CD4-positive, alpha-beta T cell treated with Interleukin-2 at 100 ng/mL for 4 hours (primary cell): ENCODE measurements around the gene MYH8.
A peak's percentile ranks its signal among the peaks of the same experiment; 100 is the strongest.

ENCODE experiments used
- DNase-seq: peaks from one replicate; pipeline ENCODE4 v3.0.0-alpha.2; 2020; ENCODE audit warnings: low spot score

Gene MYH8

GRCh38 chr17:10380631-10381408, 40.9 kb downstream of the MYH8 start:
- no peak for DNase-seq

GRCh38 chr17:10372906-10373305, 48.8 kb downstream of the MYH8 start, which contains the start of gene MYH13:
Gene MYH13 (minus strand): TSS chr17:10373006. CDS start chr17:10364530, 8,476 bp downstream.
- no peak for DNase-seq

GRCh38 chr17:10370016-10370608, 51.6 kb downstream of the MYH8 start:
- no peak for DNase-seq

GRCh38 chr17:10369239-10369638, 52.5 kb downstream of the MYH8 start:
- DNase-seq: no peak

GRCh38 chr17:10368561-10368960, 53.2 kb downstream of the MYH8 start:
- DNase-seq: no peak

- DNase-seq: no peak
Observed at GRCh38 chr17:10360578-10360977, 61.2 kb downstream of the MYH8 start.

- peak; percentile 4 for DNase-seq
Observed at GRCh38 chr17:10357768-10358167, 64.0 kb downstream of the MYH8 start.

GRCh38 chr17:10354651-10355050, 67.1 kb downstream of the MYH8 start:
- no peak for DNase-seq

GRCh38 chr17:10352893-10353292, 68.9 kb downstream of the MYH8 start:
- no peak for DNase-seq

- DNase-seq: no peak
Observed at GRCh38 chr17:10349403-10349802, 72.3 kb downstream of the MYH8 start.

- no peak for DNase-seq
Observed at GRCh38 chr17:10344816-10345215, 76.9 kb downstream of the MYH8 start.
